CD4-positive, alpha-beta T cell (primary cell): ENCODE data around the gene SKA2. TPM values are rescaled to one million over a fixed set of nuclear protein-coding genes. Genes with fewer than 3 reads are reported as not detected.

Source experiments
- ATAC-seq: fragments of 200-7000 bp; cut with Tn5 transposase; one replicate; pipeline ENCODE4 v1.10.0; 2022; ENCODE audit warnings: mild to moderate bottlenecking; ENCODE audit not compliant: poor library complexity
- CTCF ChIA-PET: fragments of 350-600 bp; sonication (Branson Sonifier 250); formaldehyde crosslinking; loops from one replicate; lab custom pipeline; 2021; ENCODE audit warnings: antibody characterized with exemption, inconsistent platforms; lab: Charles Lee
- POLR2A ChIA-PET: fragments of 350-600 bp; sonication (Branson Sonifier 250); formaldehyde crosslinking; loops from one replicate; lab custom pipeline; 2021; ENCODE audit warnings: antibody characterized with exemption, inconsistent platforms; lab: Charles Lee
- DNase-seq, 14 experiments: peaks; one replicate each; pipeline ENCODE4 v3.0.0-alpha.2; 2013 to 2020; ENCODE audit warnings: mixed read lengths in 2 of 14
- H3K27ac ChIP-seq, 2 donors: one replicate each; pipeline versions ENCODE4 v1.5.1 to v1.7.0; 2013; ENCODE audit warnings: low read length in 2 of 2, low read depth in 1 of 2, mild to moderate bottlenecking in 1 of 2
- H3K27me3 ChIP-seq, 2 experiments: 1 replicate in 1 of 2; 2 replicates in 1 of 2; pipeline versions ENCODE4 v1.6.1 to v1.7.0; 2013; ENCODE audit warnings: low read length in 2 of 2, control low read depth in 1 of 2, mild to moderate bottlenecking in 1 of 2, moderate library complexity in 1 of 2; ENCODE audit not compliant: insufficient read depth in 2 of 2, control insufficient read depth in 1 of 2
- H3K36me3 ChIP-seq: one replicate; pipeline ENCODE4 v1.6.1; 2013; ENCODE audit warnings: low read length, control low read depth; ENCODE audit not compliant: insufficient read depth
- H3K4me1 ChIP-seq: one replicate; pipeline ENCODE4 v1.6.1; 2013; ENCODE audit warnings: low read length, control low read depth; ENCODE audit not compliant: insufficient read depth
- H3K4me3 ChIP-seq: one replicate; pipeline ENCODE4 v1.5.1; 2013; ENCODE audit warnings: mild to moderate bottlenecking, low read length, moderate library complexity
- H3K9me3 ChIP-seq, 2 experiments: 1 replicate in 1 of 2; 2 replicates in 1 of 2; pipeline versions ENCODE4 v1.6.1 to v1.7.0; 2013; ENCODE audit warnings: low read length in 2 of 2, mild to moderate bottlenecking in 2 of 2, control low read depth in 1 of 2, moderate library complexity in 1 of 2; ENCODE audit not compliant: control insufficient read depth in 1 of 2, insufficient read depth in 1 of 2
- H3K27ac Mint-ChIP-seq: one replicate; pipeline ENCODE4 v1.8.0; 2020; ENCODE audit warnings: mixed read lengths
- H3K27me3 Mint-ChIP-seq: one replicate; pipeline ENCODE4 v1.8.0; 2021; ENCODE audit warnings: mixed read lengths
- H3K36me3 Mint-ChIP-seq: one replicate; pipeline ENCODE4 v1.8.0; 2021; ENCODE audit warnings: low read depth, mixed read lengths
- H3K4me1 Mint-ChIP-seq: one replicate; pipeline ENCODE4 v1.8.0; 2021; ENCODE audit warnings: low read depth, mixed read lengths
- H3K4me3 Mint-ChIP-seq: one replicate; pipeline ENCODE4 v1.8.0; 2020; ENCODE audit warnings: mild to moderate bottlenecking, mixed read lengths
- H3K9me3 Mint-ChIP-seq: one replicate; pipeline ENCODE4 v1.8.0; 2020; ENCODE audit warnings: mixed read lengths
- intact Hi-C, 2 experiments: fragments of 100-400 bp; cut with DNase I in 1 of 2; cut with micrococcal nuclease in 1 of 2; formaldehyde crosslinking; loops; one replicate each; pipeline versions ENCODE4 v1.15.1 to v1.9.0; 2023 to 2025; cut with DNase I, micrococcal nuclease
- total RNA-seq, 174 experiments: library from RNA in 2 of 174; stranded (reverse) in 2 of 174; gene quantifications; one replicate each; pipeline ENCODE4 v1.2.3 and lab custom pipeline; 2021 to 2026
- TF ChIP-seq, protein P1 (sequence below): fragments of 200-600 bp; IDR thresholded peaks from one replicate; pipeline ENCODE4 v1.8.0; 2022; ENCODE audit warnings: antibody characterized with exemption, mild to moderate bottlenecking

SKA2 gene
- total RNA-seq, 2 experiments from 2014 or later = 5.2 to 7.7 TPM

DNA sequence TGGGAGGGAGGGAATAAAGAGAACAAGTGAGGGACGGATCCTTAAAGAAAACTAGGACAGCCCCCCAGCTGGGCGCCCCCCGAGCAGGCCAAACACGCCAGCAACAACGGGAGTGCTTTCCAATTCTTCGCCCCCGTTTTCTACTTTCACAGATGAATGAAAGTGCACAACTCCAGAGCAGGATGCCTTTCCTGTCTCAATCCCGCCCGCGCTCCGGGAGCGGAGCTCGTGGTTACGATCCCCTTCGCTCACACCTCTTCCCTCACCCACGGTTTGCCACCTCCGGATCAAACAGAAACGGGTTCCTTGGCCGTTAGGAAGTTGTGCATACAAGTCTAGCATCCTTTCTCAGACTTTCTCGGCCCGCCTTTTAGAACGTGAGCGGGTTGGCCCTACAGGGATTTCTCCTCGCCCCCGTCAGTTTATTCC, 680 bp downstream of the SKA2 start:
- peak overlapping the region; percentile 39 to 73 for H3K27ac ChIP-seq
- Mint-ChIP-seq H3K27ac (no peak overlapping the region), H3K4me3 (no peak overlapping the region), H3K9me3 (no peaks in the 10 kb centered on the region), H3K27me3 (no peaks in the 10 kb centered on the region), H3K36me3 (no peaks in the 10 kb centered on the region), H3K4me1 (peaks cover 46% of the 10 kb centered on the region)
- no peaks in the 10 kb centered on the region for H3K36me3 ChIP-seq
- peak overlapping the region; percentile 87 for H3K4me3 ChIP-seq
- intact Hi-C loops = loop anchor here (1.0 to 10.0 kb wide), 8 partner anchors 47 to 1900 kb away; partner anchors contain the start of genes DHX40 (in 1 of the 2), GDPD1 (in 1 of the 2), MSI2 (in 1 of the 2) and RAD51C (in 1 of the 2)
- H3K9me3 ChIP-seq = no peaks in the 10 kb centered on the region
- TF ChIP-seq, protein P1, sequence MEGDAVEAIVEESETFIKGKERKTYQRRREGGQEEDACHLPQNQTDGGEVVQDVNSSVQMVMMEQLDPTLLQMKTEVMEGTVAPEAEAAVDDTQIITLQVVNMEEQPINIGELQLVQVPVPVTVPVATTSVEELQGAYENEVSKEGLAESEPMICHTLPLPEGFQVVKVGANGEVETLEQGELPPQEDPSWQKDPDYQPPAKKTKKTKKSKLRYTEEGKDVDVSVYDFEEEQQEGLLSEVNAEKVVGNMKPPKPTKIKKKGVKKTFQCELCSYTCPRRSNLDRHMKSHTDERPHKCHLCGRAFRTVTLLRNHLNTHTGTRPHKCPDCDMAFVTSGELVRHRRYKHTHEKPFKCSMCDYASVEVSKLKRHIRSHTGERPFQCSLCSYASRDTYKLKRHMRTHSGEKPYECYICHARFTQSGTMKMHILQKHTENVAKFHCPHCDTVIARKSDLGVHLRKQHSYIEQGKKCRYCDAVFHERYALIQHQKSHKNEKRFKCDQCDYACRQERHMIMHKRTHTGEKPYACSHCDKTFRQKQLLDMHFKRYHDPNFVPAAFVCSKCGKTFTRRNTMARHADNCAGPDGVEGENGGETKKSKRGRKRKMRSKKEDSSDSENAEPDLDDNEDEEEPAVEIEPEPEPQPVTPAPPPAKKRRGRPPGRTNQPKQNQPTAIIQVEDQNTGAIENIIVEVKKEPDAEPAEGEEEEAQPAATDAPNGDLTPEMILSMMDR = no peak
- H3K27me3 ChIP-seq = no peaks in the 10 kb centered on the region
- H3K4me1 ChIP-seq = peaks cover 32% of the 10 kb centered on the region
- ATAC-seq (no peak), DNase-seq (peak in 8 of 14 experiments; percentile 6 to 60 (median 40))
- CTCF ChIA-PET = interaction anchor here (0.9 kb wide), 2 partner anchors 48 to 55 kb away, joined by 3 read pairs; partner anchors contain the start of gene TRIM37
- POLR2A ChIA-PET = interaction anchor here (0.6 to 2.9 kb wide), 9 partner anchors 8 to 1553 kb away, joined by 3 to 47 read pairs (median 8); partner anchors contain the start of genes CLTC, DHX40, GDPD1 and TRIM37

GRCh38 chr17:59152925-59153324, 2.1 kb downstream of the SKA2 start:
- CTCF ChIA-PET = interaction anchor here (0.6 kb wide), 1 partner anchor 46 kb away, joined by 3 read pairs; the partner anchor contains the start of gene TRIM37
- Mint-ChIP-seq H3K27ac (no peak overlapping the region), H3K36me3 (no peaks in the 10 kb centered on the region), H3K9me3 (no peaks in the 10 kb centered on the region), H3K4me1 (peaks cover 48% of the 10 kb centered on the region), H3K4me3 (peak overlapping the region; percentile 75), H3K27me3 (no peaks in the 10 kb centered on the region)
- TF ChIP-seq, protein P1 = no peak
- no peak overlapping the region for H3K4me3 ChIP-seq
- no peak for ATAC-seq
- H3K27me3 ChIP-seq = no peaks in the 10 kb centered on the region
- no peaks in the 10 kb centered on the region for H3K36me3 ChIP-seq
- no peaks in the 10 kb centered on the region for H3K9me3 ChIP-seq
- no peak for DNase-seq
- intact Hi-C loops = loop anchor here in 1 of 2 experiments (10.0 kb wide), 3 partner anchors 412 to 1898 kb away; partner anchors contain the start of genes DHX40, MSI2, RAD51C and TEX14
- no peak overlapping the region for H3K27ac ChIP-seq
- peaks cover 32% of the 10 kb centered on the region for H3K4me1 ChIP-seq
- POLR2A ChIA-PET = interaction anchor here (0.6 to 2.4 kb wide), 3 partner anchors 28 to 58 kb away, joined by 3 to 14 read pairs (median 3); partner anchors contain the start of gene TRIM37

- intact Hi-C loops = loop anchor here in 1 of 2 experiments (10.0 kb wide), 3 partner anchors 413 to 1897 kb away; partner anchors contain the start of genes DHX40, MSI2, RAD51C and TEX14
- ChIA-PET POLR2A (interaction anchor here (2.4 kb wide), 1 partner anchor 45 kb away, joined by 14 read pairs; the partner anchor contains the start of gene TRIM37), CTCF (interaction anchor here (1.6 kb wide), 1 partner anchor 45 kb away, joined by 3 read pairs; the partner anchor contains the start of gene TRIM37)
Observed at GRCh38 chr17:59151591-59151990, 3.4 kb downstream of the SKA2 start.

More at GRCh38 chr17:59151591-59151990, 3.4 kb downstream of the SKA2 start:
- Mint-ChIP-seq H3K9me3 (no peaks in the 10 kb centered on the region), H3K27ac (peak overlapping the region; percentile 60), H3K4me1 (peaks cover 50% of the 10 kb centered on the region), H3K27me3 (no peaks in the 10 kb centered on the region), H3K36me3 (no peaks in the 10 kb centered on the region), H3K4me3 (peak overlapping the region; percentile 38)
- no peak for ATAC-seq
- peaks cover under 1% of the 10 kb centered on the region for H3K36me3 ChIP-seq
- H3K4me1 ChIP-seq = peaks cover 30% of the 10 kb centered on the region
- no peak overlapping the region for H3K4me3 ChIP-seq
- TF ChIP-seq, protein P1 = no peak
- no peak for DNase-seq
- no peaks in the 10 kb centered on the region for H3K27me3 ChIP-seq
- no peak overlapping the region for H3K27ac ChIP-seq
- H3K9me3 ChIP-seq = no peaks in the 10 kb centered on the region
